Ovary (tissue), 3 donors: Measurements from ENCODE around the gene FBXO15.

Experiments
- CTCF ChIP-seq, 3 donors: fragments of 450-650 bp in 2 of 3; fragments of 200-600 bp in 1 of 3; IDR thresholded peaks; one replicate each; pipeline versions ENCODE4 v1.5.1 to v1.8.0; 2016 to 2022; ENCODE audit warnings: antibody characterized with exemption in 3 of 3, mild to moderate bottlenecking in 1 of 3
- POLR2A ChIP-seq: fragments of 450-650 bp; IDR thresholded peaks from one replicate; pipeline ENCODE4 v1.6.1; 2017; ENCODE audit warnings: antibody characterized with exemption, mild to moderate bottlenecking, moderate library complexity
- donor health status: DM: no; HTN: no; CAD: no.

- TF ChIP-seq CTCF (IDR thresholded peaks at IDR 0.05) (no peak), POLR2A (no peak)
Observed at GRCh38 chr18:74068296-74068695, 79.3 kb downstream of the FBXO15 start.
